PFSK-1 (cell line): Measurements from ENCODE around the gene CACHD1.

Source experiments
- FOXP2 ChIP-seq: optimal IDR thresholded peaks from 2 replicates; pipeline ENCODE3; 2011; ENCODE audit warnings: borderline replicate concordance, control low read depth, inconsistent platforms; ENCODE audit not compliant: insufficient read depth; ENCODE audit errors: extremely low read length, extremely low read depth
- POLR2AphosphoS5 ChIP-seq: IDR thresholded peaks from 2 replicates; pipeline ENCODE4 v1.6.1; 2012; ENCODE audit warnings: low read depth, mild to moderate bottlenecking, control low read depth, low read length, moderate library complexity
- REST ChIP-seq, 2 experiments: IDR thresholded peaks; 2 replicates each; pipeline versions ENCODE4 v1.6.1 to v1.8.0; 2011 to 2012; ENCODE audit warnings: low read depth in 2 of 2, low read length in 2 of 2, control low read depth in 1 of 2, inconsistent platforms in 1 of 2, mild to moderate bottlenecking in 1 of 2, moderate library complexity in 1 of 2; ENCODE audit not compliant: insufficient read depth in 1 of 2
- SIN3A ChIP-seq: IDR thresholded peaks from 2 replicates; pipeline ENCODE4 v1.6.1; 2012; ENCODE audit warnings: mild to moderate bottlenecking, low read length, moderate library complexity, borderline replicate concordance; ENCODE audit not compliant: insufficient read depth
- TAF1 ChIP-seq: IDR thresholded peaks from 2 replicates; pipeline ENCODE4 v1.6.1; 2012; ENCODE audit warnings: low read length, control low read depth, borderline replicate concordance; ENCODE audit not compliant: insufficient read depth

Gene CACHD1

GRCh38 chr1:64680599-64680998 lies 210.7 kb downstream of the CACHD1 start:
- TF ChIP-seq FOXP2 = no peak
- no peak for TF ChIP-seq REST (IDR thresholded peaks at IDR 0.05; ENCODE audit: insufficient read depth in 1 of 2, low read depth in 2 of 2, low read length in 2 of 2)
- TF ChIP-seq POLR2AphosphoS5 = no peak
- TF ChIP-seq TAF1 = no peak
- no peak for TF ChIP-seq SIN3A

- TF ChIP-seq POLR2AphosphoS5 (no peak), FOXP2 (no peak), TAF1 (no peak), REST (IDR thresholded peaks at IDR 0.05; ENCODE audit: insufficient read depth in 1 of 2, low read depth in 2 of 2, low read length in 2 of 2) (no peak), SIN3A (no peak)
Observed at GRCh38 chr1:64681043-64681442, 211.1 kb downstream of the CACHD1 start.

- no peak for TF ChIP-seq TAF1
- TF ChIP-seq REST (IDR thresholded peaks at IDR 0.05; ENCODE audit: insufficient read depth in 1 of 2, low read depth in 2 of 2, low read length in 2 of 2) = no peak
- TF ChIP-seq FOXP2 = no peak
- TF ChIP-seq POLR2AphosphoS5 = no peak
- no peak for TF ChIP-seq SIN3A
Observed at GRCh38 chr1:64683419-64683818, 213.5 kb downstream of the CACHD1 start.

- TF ChIP-seq SIN3A (no peak), REST (IDR thresholded peaks at IDR 0.05; ENCODE audit: insufficient read depth in 1 of 2, low read depth in 2 of 2, low read length in 2 of 2) (no peak), TAF1 (no peak), FOXP2 (no peak), POLR2AphosphoS5 (no peak)
Observed at GRCh38 chr1:64685217-64685616, 215.3 kb downstream of the CACHD1 start.

- TF ChIP-seq SIN3A (no peak), REST (IDR thresholded peaks at IDR 0.05; ENCODE audit: insufficient read depth in 1 of 2, low read depth in 2 of 2, low read length in 2 of 2) (no peak)
Observed at GRCh38 chr1:64685765-64686341, 215.9 kb downstream of the CACHD1 start.
